GM21528 (cell line): ENCODE measurements around the gene SHKBP1.

Experiments
- ATAC-seq: cut with Tn5 transposase; IDR thresholded peaks from one replicate; pipeline ENCODE4 v1.9.1; 2021; ENCODE audit warnings: mild to moderate bottlenecking, moderate library complexity; ENCODE audit not compliant: unreplicated experiment, low FRiP score

The SHKBP1 gene

DNA sequence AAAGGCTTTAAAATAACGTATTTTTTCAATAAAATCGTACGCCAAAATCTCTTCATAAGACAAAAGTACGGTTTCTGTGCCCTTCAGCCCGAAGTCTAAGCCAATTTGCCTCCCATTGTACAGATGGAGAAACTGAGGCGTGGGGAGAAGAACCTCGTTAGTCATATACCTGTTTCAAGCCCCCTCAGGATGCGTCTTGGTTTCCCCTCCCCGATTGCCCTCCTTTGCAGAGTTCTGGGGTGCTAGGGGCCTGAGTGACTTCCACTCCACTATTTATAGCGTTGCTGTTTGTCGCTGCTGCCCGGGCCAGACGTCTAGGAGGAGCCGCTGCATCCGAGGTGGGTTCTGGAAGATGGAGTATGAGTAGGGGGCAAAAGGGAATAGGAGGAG lies 22.2 kb downstream of the SHKBP1 start:
- ATAC-seq = no peak

DNA sequence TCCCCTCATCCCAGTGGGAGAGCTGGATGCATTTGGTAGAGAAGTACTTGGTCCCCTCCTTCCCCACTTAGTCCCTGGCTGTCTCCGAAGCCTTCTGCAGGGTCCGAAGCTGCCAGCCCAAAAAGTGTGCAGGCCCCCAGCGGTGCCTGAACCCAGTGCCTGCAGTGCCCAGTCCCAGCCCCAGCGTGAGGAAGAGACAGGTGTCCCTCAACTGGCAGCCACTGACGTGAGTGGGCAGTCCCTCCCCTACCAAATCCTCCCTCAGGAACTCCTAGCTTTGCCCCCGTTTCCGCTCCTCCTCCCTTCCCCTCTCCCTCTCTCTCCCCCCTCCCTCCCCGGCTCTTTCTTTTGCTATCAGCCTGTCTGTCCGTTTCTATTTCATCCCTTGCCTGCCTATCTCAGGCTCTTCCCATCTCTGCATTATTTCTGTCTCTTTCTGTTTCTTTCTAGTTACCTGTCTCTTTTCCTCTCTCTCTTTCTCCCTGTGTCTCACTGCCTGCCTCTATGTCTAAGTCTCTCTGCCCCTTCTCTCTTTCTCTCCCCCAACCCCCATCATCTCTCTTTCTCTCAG lies 22.7 kb downstream of the SHKBP1 start:
- no peak for ATAC-seq

DNA sequence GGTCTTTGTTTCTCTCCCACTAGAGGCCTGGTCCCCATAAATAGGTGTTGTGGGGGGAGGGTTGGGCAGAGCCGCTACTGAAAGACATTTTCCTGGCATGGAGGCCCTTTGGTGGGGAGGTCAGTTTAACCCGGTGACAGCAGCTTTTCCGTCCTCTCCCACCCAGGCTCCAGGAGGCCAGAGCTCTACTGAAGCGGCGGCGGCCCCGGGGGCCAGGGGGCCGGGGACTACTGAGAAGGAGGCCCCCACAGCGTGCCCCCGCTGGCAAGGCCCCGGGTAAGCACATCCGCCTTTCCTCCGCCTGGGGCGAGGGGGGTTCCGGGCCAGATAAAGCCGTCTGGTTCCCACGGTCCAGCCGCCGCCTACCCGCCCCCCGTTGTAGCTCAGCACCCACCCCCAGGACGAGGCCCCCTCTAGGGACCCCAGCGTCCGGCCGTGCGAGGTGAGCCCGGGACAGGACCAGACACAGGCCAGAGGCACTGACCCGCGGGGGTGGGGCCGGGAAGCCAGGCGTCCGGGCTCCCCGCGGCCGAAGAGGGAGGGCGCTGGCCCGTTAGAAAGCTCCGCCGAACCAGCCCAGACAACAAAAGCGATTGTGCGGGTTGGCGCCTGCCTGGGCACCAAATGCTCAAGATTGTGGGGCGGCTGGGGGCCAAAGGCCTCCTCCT lies 23.4 kb downstream of the SHKBP1 start:
- ATAC-seq = no peak

DNA sequence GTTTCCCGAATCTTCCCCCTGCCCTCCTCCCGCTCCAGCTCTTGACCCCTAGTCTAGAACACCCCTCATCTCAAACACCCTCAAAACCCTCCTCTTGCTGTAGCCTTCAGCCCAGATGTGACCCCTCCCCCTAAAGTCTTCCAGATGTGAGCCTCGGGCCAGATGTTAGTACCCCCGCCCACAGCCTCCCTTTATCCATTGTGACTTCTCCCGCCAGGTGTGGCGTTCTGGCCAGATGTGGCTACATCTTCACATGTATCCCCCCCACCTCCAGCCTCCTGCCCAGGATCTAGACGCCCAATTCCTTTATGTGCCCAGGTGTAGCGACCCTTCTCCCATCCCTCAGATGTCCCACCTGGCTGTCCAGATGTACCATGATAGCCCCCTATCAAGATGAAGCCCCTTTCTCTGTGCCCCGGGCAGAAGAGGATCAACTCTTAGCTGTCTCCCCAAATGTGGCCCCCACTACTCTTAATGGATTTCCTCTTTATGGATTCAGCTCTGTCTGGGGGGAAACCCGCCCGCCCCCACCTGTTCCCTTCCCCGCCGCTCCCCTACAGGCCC lies 24.0 kb downstream of the SHKBP1 start:
- ATAC-seq = no peak

DNA sequence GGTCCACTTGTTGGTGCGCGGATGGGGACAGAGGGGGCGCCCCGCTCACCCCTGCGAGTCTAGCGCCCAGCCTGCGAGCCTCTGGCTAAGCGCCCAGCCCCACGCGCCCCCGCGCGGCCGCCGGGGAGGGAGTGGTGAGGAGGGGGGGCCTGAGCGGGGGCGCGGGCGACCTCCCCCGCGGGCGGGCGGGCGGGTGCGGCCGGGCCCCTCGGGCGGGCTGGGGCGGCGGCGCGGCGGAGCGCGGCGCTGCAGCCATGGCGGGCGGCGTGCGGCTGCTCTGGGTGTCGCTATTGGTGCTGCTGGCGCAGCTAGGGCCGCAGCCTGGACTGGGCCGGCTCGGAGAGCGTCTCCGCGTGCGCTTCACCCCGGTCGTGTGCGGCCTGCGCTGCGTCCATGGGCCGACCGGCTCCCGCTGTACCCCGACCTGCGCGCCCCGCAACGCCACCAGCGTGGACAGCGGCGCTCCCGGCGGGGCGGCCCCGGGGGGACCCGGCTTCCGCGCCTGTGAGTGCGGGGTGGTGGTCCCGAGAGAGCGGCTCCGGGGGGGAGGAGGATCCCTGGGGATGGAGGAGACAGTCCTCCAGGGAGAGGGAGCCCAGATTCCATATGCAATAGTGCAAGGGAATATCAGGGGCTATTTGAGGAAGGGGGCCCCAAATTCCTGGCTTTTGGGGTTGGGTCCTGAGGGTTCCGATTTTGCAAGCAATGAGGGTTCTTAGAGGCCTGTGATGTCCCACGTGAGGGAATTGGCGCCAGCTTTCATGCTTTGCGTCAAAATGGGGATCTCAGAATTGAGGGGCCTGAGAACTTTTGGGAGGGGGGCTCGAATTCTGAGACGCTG lies 24.7 kb downstream of the SHKBP1 start, which contains the start of gene LTBP4:
Gene LTBP4, plus strand, starts transcription at position 236 of the 841 bp plus-strand sequence. Its CDS starts 19 bp downstream, at position 255.
- ATAC-seq = no peak

DNA sequence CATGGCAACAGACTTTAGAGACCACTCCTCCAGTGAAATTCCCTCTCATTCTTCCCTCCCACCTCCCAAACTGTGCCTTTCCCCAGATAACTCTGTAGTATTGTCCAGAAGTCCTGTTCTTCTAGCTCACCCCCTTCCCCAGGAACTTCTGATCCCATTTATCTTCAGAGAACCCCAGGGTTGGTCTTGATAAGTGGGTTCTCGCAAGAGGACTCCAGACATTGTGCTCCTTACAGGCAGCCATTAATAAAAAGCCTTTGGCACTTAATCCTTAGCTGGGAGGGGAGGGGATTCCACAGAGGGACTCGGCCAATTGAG lies 26.4 kb downstream of the SHKBP1 start:
- ATAC-seq = no peak

DNA sequence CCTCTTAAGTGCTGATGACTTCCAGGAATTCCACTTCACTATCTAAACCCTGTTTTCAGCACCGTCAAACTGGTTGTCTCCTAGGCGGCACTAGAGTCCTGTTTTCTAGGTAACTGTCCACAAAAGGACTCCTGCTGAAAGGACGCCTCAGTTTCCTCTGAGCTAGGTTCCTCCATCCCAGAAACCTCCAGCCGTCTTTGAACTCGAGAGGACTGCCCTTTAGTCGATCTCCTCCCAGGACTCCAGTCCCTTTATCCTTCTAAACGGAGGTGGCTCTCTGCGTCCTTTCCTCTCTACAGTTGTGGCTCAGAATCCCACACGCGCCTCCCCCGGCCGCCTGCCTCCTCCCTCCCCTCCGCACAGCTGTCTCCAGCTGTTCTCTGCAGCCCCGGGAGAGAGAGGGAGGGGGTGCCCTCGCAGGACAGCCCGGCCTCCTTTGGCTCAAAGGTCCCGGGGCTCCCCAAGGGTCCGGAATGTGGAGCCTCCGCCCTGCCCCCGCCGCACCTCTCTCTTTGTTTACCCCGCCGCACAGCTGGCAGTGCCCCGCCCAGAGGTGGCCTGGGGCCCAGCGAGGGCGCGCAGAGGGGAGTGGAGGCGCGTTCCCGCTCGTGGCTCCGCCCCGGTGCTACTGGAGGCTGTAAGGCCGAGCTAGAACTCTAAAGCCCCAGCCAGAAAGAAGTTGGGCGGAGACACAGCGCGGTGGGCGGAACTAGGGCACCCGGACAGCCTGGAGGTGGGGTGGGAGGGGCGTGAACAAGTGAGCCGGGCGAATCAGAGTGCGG lies 26.9 kb downstream of the SHKBP1 start:
- peak; percentile 57 for ATAC-seq

DNA sequence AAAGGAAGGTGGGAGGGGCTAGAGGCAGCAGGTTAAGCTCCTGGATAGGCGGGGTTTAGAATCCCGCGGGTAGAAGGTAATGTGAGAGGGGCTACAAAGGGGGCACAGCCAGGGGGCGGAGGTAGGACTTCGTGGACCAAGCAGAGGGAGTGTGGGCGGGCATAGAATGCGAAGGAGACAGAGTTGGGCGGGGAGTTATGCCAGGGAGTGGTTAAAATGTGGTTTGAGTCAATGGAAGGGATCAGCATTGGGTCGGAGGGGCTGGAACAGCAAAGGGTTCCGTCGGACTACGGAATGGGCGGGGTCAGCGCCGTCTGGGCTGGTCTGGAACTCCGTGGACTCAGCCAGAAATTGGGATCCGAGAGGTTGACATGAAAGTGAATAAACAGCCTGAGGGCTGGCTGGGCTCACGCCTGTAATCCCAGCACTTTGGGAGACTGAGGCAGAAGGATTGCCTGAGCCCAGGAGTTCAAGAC lies 27.5 kb downstream of the SHKBP1 start:
- no peak for ATAC-seq

DNA sequence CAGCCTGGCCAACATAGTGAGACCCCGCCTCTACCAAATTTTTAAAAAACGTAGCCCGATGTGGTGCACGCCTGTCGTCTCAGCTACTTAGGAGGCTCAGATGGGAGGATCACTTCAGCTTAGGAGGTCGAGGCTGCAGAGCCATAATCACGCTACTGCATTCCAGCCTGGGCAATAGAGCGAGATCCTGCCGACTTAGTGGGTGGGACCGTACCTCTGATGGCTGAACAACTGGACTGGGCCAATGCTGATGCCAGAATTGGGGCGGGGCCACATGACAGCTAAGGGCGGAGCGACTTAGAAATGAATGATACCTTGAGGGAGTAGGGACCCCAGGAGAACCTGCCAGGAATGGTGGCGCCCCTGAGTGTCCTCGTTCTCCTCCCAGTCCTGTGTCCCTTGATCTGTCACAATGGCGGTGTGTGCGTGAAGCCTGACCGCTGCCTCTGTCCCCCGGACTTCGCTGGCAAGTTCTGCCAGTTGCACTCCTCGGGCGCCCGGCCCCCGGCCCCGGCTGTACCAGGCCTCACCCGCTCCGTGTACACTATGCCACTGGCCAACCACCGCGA lies 28.1 kb downstream of the SHKBP1 start:
- ATAC-seq = no peak

DNA sequence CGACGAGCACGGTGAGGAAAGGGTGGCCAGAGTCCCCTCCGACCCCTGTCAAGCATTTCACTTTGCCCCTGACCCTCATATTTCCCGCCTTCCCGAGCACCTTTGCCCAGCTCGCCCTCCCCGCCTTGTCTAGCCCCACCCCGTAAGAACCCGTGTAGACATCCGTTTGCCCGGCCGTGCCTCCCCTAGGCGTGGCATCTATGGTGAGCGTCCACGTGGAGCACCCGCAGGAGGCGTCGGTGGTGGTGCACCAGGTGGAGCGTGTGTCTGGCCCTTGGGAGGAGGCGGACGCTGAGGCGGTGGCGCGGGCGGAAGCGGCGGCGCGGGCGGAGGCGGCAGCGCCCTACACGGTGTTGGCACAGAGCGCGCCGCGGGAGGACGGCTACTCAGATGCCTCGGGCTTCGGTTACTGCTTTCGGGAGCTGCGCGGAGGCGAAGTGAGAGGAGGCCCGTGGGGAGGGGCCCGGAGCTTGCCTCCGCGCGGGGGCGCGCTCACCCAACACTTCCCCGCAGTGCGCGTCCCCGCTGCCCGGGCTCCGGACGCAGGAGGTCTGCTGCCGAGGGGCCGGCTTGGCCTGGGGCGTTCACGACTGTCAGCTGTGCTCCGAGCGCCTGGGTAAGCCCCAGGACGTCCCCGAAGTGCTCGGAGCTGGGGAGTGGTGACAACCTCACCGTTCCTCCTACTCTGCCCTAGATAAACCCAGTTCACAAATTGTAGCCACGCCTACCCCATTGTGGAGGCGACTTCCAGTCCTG lies 28.7 kb downstream of the SHKBP1 start:
- ATAC-seq = peak; percentile 34

DNA sequence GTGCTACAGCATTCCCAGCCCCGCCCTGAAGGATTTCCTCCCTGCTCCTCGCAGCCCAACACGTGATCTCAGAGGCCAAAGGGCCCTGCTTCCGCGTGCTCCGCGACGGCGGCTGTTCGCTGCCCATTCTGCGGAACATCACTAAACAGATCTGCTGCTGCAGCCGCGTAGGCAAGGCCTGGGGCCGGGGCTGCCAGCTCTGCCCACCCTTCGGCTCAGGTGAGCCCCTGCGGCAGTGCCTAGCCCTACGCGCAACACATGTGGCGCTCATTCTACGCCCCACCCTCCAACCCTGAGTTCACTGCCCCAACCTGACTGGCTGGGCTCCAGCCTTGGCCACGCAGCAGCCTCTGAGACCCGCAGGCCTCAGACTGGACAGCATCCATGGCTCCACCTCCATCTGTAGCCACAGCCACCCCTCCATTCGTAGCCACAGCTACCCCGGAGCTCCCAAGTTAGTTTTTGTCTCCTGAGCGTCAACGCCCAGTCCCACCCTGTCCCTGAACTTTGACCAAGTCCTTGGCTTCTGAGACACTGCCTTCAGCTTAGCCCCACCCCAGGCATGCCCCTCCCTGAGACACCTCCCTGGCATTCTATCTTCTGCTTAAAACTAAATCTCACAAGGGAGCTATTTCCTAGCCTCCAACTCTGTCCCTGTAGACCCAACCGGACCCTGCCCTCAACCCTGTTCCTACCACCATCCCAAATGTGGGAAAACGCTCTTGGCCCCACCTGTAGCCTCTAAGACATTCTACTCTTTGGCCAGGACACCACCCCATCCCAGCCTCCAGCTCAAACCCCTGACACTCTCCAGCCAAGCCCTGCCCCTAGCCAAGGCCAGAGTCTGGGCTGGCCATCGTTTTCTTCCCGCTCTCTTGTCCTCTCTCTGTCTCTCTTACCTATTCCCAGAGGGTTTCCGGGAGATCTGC lies 30.9 kb downstream of the SHKBP1 start:
- no peak for ATAC-seq

DNA sequence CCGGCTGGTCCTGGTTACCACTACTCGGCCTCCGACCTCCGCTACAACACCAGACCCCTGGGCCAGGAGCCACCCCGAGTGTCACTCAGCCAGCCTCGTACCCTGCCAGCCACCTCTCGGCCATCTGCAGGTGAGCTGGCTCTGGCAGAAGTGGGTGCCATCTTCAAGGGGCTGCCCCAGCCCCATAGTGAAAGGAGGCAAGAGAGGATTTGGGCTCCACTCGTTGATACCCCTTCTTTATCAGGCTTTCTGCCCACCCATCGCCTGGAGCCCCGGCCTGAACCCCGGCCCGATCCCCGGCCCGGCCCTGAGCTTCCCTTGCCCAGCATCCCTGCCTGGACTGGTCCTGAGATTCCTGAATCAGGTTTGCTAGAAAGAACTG lies 31.6 kb downstream of the SHKBP1 start:
- no peak for ATAC-seq

DNA sequence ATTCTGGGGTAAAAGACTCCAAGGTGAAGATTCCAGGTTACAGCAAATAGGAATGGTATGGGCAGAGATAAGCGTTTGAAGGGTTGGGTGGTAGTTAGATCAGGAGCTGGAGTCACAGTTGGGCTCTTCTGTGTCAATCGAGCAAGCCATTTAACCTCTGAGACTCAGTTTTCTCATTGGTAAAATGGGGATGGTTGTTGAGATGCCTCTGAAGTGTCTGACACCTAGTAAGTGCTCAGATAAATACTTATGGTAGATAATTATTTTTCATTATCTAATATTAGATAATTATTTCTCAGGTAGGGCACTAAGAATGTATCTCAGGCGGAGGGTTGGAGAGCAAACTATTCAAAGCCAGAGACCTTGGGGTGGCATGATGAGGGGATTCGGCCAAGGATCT lies 32.3 kb downstream of the SHKBP1 start:
- no peak for ATAC-seq

DNA sequence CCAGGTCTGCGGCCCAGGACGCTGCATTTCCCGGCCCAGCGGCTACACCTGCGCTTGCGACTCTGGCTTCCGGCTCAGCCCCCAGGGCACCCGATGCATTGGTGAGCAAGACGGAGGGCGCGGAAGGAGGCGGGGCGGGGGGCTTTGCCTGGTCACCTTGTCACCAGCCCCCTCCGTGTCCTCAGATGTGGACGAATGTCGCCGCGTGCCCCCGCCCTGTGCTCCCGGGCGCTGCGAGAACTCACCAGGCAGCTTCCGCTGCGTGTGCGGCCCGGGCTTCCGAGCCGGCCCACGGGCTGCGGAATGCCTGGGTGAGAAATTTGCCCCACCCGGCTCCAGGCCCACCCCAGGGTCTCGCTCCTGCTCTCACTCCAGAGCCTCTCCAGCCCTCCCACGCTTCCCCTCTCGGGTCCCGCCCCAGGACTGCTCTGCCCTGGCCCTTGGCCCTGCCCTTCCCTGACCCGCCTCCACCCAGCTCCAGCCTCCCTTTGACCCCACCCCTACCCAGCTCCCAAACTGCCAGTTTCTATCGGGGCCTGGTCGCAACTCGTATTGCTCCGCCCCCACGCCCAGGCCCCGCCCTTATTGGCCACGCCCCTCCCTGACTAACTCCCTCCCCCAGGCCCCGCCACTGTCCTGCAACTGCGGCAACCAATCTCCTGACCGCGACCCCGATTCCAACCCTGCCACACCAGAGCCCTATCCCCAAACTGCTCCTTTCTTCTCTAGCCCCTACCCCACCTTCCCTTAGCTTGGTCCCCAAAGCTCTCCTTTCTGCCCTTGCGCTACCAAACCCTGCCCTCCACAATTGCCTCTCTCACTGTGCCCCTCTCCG lies 33.1 kb downstream of the SHKBP1 start:
- peak; percentile 32 for ATAC-seq

DNA sequence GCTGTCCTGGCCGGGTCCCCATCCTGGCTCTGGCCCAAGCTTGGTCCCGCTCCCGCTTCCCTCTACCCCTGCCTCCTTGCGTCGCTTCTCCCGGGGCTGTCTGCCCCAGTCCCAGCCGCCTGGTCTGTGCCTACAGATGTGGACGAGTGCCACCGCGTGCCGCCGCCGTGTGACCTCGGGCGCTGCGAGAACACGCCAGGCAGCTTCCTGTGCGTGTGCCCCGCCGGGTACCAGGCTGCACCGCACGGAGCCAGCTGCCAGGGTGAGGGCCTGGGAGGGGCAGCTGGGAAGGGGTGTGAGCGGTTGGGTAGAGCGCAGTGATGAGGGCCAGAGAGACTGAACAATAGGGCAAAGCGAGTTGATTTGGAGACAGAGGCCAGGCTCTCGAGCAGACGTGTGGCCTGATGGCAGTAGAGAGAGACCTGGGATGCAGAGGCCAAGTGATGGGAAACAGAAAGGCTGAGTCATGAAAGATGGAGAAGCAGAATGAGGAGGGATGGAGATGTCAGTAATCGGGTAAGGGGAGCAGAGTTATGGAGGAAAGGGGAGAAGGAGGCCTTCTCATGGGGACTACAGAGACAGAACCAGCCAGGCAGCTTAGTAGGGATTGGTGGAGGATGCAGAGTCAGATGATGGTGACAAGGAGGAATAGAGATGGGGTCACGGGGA lies 33.9 kb downstream of the SHKBP1 start:
- ATAC-seq = peak; percentile 4

DNA sequence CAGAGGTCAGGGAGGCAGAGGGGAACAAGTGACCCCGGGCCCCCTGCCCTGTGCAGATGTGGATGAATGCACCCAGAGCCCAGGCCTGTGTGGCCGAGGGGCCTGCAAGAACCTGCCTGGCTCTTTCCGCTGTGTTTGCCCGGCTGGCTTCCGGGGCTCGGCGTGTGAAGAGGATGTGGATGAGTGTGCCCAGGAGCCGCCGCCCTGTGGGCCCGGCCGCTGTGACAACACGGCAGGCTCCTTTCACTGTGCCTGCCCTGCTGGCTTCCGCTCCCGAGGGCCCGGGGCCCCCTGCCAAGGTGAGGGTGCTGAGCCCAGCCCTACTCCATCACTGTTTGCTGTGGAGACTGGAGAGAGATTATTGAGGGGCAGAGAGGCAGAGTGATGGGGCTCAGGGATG lies 34.4 kb downstream of the SHKBP1 start:
- no peak for ATAC-seq
